Nucleus accumbens (tissue), 56 donors: ENCODE measurements around the gene WDR54.
"Not testable (repeated sequence)": the region's sequence is repeated elsewhere in the genome, so short reads cannot be mapped to it uniquely, and the experiment has no call there.

ENCODE experiments used
- DNase-seq, 56 donors: peaks; one replicate each; lab custom pipeline; 2025; lab: John Stamatoyannopoulos, UW

Gene WDR54

DNA sequence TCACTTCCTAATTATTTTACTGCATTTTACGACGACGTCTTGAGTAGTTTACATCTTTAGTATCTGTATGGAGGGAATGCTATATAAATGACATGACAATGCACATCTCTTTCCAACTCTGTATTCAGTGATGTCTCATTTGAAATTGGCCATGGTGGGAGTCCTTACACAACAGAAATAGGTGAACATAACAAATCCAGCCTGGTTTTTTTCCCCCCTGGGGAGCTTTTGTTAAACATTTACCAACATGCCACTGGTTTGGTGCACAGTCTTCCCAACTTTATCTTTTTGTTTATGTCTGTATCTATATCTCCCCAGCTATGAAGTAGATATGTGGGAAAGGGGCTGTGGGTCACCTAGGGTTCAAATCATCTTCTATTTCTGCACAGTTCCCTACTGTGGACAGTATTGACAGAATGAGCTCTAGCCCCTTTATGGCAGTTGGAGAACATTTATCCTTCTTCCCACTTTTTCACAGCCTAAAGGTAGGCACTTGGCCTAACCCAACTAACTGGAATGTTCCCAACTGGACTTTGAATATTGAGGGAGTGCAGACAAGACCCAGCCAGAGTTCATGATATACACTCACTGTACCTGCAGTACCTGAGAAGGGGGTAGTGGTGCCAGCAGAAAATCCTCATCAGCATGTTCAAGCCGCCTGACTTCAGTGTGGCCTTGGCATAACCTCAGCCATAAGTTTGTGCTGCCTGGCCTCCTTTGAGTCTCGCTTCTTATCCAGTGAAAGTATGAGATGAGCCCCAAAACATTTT lies 25.9 kb downstream of the WDR54 start:
- no peak for DNase-seq

DNA sequence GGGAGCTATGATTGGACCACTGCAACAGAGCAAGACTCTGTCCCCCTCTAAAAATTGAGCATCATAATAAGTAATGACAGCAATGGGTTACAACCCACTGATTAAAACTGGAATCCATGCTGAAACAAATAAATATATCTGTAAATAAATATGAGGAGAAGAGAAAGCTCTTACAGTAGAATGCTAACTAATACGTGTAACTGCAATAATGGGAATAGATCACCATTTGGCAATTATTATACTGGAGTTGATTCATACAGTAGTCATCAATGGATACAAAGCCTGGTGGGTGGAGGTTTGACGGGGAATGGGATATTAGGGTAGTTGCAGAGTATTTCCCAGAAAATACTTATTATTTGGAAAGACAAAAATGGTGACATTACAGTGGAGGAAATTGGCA lies 27.2 kb downstream of the WDR54 start:
- DNase-seq: no peak

DNA sequence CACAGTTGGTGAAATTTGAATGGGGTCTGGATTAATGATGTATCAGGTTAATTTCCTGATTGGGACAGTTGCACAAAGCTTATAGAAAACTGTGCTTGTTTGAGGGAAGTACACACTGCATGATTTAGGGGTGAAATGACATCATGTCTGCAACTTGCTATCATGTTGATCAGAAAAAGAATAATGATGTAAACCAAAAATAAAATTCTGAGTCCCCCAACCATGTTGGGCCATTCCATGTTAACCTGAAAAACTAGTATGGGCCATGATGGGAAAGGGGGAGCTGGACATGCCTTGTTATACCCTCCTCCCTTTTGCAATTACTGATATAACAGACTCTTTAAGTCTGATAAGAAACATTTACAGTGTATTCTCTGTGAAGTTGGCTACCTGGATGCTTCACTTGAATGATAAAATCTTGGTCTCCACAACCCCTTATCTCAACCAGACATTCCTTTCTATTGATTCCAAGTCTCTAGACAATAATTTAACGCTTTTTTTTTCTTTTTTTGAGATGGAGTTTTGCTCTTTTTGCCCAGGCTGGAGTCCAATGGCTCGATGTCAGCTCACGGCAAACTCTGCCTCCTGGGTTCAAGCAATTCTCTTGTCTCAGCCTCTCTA lies 29.1 kb downstream of the WDR54 start:
- no peak for DNase-seq

DNA sequence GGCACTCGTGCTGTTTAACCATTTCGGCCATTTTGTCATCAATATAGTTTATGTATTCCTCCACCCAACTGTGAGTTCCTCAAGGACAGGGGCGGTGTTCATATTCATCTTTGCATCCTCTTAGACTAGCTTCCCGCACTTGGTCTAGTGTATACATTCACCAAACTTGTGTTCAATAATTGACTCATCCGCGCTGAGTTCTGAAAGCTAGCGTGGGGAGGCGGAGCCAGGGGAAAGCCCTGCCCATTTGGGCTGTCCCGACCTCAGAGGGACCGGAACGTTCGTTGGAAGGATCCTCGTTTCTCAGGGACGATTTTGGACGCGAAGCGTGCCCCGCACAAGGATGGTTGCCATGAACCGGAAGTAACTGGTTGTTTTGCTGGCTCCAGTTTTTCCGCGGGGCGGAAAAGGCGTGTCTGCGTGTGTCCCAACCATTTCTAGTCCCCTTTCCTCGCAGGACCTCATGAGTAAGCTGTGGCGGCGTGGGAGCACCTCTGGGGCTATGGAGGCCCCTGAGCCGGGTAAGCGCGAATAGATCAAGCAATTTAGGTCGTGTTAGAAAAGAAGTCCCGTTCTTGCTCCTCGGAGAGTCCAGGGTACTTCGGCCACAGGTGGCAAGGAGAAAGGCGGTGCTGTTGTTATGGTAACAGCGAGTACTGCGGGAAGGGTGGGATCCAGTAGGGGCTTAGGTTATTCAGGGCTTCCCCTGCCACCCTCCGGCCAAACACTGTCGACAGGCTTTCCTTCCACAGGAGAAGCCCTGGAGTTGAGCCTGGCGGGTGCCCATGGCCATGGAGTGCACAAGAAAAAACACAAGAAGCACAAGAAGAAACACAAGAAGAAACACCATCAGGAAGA lies 33.4 kb downstream of the WDR54 start, which contains the start of gene INO80B:
Gene INO80B (plus strand): TSS at position 434 of the 858 bp plus-strand sequence. CDS start 30 bp downstream, at position 464.
- peak; percentile 77 to 99 (median 95) for DNase-seq

DNA sequence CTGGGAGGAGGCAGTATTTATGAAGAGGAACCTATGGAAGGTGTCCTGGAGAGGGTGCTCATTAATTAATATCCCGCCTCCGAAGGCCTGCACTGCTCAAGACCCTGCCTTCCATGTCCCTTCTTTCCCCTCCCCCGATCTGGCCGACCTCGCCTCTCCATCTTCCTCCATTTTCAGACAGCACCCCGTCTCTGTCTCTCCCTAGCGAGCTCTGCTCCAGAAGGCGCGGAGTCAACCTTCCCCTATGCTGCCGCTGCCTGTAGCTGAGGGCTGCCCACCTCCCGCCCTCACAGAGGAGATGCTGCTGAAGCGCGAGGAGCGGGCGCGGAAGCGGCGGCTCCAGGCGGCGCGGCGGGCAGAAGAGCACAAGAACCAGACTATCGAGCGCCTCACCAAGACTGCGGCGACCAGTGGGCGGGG lies 35.6 kb downstream of the WDR54 start:
- DNase-seq: peak in 16 of 56 donors; percentile 36 to 83 (median 60)

DNA sequence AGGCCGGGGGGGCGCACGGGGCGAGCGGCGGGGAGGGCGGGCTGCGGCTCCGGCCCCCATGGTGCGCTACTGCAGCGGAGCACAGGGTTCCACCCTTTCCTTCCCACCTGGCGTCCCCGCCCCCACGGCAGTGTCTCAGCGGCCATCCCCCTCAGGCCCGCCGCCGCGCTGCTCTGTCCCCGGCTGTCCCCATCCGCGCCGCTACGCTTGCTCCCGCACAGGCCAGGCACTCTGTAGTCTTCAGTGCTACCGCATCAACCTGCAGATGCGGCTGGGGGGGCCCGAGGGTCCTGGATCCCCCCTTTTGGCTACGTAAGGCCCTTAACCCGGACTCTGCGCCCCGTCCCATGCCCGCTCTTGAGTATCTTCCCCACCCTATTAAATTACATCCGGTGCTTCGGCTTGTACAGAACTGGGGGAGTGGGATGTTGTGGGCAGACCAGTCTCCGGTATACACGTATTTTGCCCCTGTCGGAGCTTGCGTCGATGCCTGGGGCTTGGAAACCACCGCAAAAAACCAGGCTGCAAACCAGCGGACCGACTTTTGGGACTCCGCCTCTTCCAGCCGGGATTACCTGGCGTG lies 36.1 kb downstream of the WDR54 start:
- peak in 35 of 56 donors; percentile 39 to 84 (median 64) for DNase-seq

DNA sequence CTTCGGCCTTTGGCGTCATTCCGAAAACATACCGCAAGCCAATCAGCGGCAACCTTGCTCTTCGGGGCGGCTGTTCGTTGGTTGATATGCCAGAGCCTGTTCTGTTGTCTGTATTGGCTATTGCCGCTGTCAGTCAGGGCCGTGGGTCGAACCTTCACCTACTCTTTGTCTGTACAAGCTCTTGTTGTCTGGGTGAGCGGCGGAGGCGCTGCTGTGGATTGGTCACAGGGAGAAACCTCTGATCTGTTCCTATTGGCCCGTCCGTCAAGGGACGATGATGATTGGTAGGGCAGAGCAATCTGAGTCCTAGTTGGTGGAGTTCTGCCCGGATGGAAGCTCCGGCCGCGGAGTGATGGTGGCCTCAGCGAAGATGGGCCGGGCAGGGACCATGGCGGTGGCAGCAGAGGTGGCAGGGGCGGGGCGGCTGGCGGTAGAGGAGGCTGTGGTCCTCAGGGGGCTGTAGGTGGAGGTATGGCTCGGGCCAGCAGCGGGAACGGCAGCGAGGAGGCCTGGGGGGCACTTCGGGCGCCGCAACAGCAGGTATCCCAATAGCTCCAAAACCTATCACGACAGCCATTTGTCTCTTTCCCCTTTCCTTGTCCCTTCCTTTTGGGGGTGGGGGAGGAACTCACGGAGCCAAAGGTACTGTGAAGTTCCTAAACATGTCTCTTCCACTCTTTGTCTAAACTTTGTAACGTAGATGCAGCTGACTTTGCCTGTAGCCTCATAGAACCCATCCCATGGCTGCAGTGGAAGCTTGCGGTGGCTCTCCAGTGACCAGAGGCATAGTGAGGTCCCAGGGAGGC lies 36.8 kb downstream of the WDR54 start, which contains the start of gene WBP1:
Gene WBP1 (plus strand): TSS at position 307 of the 806 bp plus-strand sequence. CDS start 165 bp downstream, at position 472.
- DNase-seq: peak; percentile 73 to 100 (median 99)

DNA sequence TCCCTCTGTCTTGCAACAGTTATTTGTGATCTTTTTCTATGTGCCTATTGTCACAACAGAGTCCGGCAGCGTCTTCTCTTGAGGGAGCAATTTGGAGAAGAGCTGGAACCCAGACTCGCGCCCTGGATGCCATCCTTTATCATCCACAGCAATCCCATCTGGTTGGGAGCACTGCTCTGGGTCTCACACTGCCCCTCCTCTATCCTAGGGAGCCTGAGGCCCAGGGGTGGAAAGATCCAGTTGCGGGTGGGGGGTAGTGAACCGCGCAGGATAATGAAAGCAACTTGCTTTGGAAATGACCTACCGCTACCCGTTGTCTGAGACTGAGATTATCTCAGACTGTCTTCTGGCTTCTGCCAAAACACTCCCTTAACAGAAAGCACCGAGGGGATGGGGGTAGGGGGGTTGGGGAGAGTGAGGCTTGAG lies 37.4 kb downstream of the WDR54 start:
- peak in 1 of 56 donors; percentile 48 for DNase-seq

DNA sequence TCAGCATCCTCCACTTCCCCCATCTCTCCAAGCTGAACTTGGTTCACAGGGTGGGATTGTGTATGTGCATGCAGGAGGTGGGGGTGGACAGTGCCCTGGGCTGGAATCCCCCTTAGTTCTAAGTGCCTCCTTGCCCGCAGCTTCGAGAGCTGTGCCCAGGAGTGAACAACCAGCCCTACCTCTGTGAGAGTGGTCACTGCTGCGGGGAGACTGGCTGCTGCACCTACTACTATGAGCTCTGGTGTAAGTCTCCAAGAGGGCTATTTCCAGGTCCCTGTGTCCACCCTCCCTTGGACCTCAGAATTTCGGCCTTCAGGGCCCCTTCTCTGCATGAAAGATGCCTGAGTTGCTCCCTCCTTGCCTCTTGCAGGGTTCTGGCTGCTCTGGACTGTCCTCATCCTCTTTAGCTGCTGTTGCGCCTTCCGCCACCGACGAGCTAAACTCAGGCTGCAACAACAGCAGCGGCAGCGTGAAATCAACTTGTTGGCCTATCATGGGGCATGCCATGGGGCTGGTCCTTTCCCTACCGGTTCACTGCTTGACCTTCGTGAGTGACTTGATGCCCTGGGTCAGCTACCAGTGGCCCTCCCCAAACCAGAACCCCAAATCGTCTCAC lies 38.1 kb downstream of the WDR54 start:
- DNase-seq: not testable (repeated sequence)

DNA sequence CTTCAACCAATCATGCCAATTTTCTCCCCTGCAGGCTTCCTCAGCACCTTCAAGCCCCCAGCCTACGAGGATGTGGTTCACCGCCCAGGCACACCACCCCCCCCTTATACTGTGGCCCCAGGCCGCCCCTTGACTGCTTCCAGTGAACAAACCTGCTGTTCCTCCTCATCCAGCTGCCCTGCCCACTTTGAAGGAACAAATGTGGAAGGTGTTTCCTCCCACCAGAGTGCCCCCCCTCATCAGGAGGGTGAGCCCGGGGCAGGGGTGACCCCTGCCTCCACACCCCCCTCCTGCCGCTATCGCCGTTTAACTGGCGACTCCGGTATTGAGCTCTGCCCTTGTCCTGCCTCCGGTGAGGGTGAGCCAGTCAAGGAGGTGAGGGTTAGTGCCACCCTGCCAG lies 38.7 kb downstream of the WDR54 start:
- not testable (repeated sequence) for DNase-seq

DNA sequence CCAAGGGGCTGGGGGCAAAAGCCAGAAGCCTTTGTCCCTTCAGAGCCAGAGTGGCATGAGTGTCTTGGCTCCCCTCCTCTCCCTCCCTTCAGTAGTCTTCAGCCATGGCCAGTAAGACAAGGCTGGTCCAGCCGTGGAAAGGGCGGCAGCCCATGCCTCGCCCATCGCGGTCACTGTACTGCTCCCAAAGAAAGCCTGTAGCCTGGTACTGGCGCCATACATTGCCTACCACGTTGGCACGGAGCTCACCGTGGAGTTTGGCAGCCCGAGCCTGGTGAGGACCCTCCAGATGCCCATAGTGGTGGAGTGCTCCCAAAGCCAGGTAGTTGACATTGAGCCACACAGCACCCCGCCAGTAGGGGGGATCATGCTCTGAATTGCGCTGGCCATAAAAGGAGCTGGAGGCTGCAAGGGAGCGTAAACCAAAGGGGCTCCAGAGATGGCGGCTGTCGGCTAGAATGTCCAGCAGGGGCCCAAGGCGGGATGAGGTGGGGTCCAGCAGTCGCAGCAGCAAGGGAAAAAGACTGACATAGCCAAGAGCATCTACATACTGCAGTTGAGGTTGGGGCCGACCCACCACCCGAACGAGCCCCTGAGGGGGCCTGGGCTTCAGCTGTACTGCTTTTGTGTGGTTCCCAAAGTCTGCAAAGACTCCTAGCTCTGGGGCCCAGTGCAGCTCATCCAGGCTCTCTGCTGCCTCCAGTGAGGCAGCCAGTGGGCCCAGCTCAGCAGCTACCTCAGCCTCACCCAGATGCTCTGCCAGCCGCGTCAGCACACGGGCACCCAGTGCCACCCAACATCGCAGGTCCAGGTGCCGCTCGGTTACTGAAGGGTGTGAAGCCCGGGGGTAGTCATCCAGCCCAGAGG lies 39.9 kb downstream of the WDR54 start:
- DNase-seq: no peak

DNA sequence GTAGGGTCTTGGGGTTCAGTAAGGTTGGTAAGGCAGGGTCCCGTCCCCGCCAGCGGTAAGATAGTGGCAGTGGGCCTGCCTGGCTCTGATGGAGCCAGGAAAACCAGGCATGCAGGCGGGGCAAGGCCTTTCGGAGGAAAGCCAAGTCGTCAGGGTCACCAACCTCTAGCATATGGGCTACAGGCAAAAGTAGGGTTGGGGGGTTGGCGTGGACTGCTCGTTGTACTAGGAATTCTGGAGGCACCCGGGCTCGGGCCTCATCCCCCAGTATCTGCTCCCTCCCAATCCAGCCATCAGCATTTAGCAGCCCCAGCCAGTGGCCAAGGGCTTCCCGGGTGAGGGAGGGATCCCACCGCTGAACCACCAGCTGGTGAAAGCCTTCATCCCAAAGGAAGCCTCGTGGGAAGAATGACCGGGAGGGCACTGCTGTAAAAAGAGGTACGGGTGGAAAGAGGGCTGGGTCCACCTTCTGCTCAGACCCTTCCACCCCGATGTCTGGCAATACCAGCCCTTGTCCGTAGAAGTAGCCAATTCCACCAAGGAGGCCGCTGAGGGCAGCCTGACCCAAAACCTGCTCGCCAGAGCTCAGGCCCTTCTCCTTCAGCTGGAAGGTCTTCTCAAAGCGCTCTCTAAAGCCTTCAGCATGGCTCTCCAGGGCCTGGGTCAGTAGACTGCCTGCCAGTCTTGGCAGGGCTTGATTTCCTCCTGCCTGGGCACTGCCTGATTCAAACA lies 40.7 kb downstream of the WDR54 start:
- DNase-seq: no peak

DNA sequence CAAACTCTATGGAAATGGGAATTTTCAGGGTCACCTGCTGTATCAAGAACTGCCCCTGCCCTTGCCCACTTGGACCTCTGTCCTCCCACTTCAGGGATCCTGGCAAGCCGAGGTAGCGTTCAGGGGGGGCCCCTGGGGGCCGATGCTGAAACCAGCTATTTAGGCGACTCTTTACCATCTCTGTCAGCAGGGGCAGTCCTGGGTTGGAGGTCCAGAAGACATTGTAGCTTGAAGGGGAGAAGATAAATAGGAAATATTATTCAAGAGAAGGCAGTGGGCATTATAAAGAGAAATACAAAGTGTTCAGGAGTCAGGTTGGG lies 41.2 kb downstream of the WDR54 start:
- no peak for DNase-seq

DNA sequence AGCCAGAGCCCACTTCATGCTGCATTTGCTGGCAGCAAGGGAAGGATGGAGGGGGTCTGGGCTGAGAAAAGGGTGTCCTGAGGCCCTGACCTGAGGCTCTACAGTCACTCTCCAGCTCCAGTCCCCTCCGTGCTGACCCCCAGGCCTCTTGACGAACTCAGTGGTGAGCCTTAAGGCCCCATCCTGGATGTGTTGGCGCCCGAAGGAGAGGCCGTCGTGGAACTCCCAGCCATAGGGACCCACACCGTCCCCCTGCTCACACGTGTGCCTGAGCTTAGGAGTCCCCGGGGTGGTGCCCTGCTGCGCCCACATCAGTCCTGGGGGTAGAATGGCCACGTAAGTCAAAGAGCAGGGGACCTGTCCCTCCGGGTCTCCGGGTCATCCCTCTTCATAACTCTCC lies 42.9 kb downstream of the WDR54 start:
- no peak for DNase-seq

DNA sequence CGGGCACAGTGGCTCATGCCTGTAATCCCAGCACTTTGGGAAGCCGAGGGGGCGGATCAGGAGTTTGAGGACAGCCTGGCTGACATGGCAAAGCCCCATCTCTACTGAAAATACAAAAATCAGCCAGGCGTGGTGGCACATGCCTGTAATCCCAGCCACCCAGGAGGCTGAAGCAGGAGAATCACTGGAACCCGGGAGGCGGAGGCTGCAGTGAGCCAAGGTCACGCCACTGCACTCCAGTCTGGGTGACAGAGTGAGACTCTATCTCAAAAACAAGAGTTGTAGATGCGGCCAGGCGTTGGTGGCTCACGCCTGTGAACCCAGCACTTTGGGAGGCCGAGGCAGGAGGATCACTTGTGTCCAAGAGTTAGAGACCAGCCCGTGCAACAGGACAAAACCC lies 49.2 kb downstream of the WDR54 start:
- not testable (repeated sequence) for DNase-seq

DNA sequence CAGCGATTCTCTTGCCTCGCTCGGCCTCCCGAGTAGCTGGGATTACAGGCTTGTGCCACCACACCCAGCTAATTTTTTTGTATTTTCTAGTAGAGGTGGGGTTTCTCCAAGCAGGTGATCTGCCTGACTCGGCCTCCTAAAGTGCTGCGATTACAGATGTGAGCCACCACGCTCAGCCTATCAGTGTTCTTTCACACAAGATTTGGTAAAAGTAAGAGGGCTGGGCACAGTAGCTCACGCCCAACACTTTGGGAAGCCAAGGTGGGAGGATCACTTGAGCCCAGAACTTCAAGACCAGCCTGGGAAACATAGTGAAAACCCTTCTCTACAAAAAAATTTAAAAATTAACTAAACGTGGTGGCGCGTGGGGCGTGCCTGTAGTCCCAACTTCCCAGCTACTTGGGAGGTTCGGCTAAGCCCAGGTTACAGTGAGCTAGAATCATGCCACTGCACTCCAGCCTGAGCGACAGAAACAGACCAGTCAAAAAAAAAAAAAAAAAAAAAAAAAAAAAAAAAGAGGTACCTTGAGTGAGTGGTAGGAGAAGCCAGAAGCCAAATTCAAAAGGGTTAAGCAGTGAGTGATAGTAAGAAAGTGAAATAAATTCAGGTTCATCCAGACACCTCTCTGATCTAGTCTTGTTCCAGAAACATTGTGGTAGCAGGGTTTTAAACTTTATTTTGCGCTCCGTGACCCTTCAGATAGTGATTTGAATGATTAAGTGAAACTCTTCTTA lies 50.0 kb downstream of the WDR54 start:
- no peak for DNase-seq
